GM13976 (cell line): Measurements from ENCODE around the gene JPH3.
"Not testable (repeated sequence)": the region's sequence is repeated elsewhere in the genome, so short reads cannot be mapped to it uniquely, and the experiment has no call there.

ENCODE experiments used
- DNase-seq: peaks from one replicate; pipeline ENCODE4 v3.0.0; 2012; ENCODE audit warnings: low spot score
- CTCF ChIP-seq: IDR thresholded peaks from 2 replicates; pipeline ENCODE4 v1.5.1; 2012; ENCODE audit warnings: borderline replicate concordance, mild to moderate bottlenecking; ENCODE audit not compliant: insufficient read depth; ENCODE audit errors: extremely low read depth, missing control alignments, control extremely low read depth
- in situ Hi-C: fragments of 300-500 bp; cut with MboI; formaldehyde crosslinking; loops from one replicate; pipeline ENCODE4 v1.12.0; 2022; ENCODE audit warnings: low sequenced_read_pairs, mixed read lengths, inconsistent platforms; ENCODE audit not compliant: unreplicated experiment

JPH3 gene

GRCh38 chr16:87724490-87725291, 122.4 kb downstream of the JPH3 start:
- TF ChIP-seq CTCF, result no peak
- in situ Hi-C loops, result no loop called here
- no peak for DNase-seq

GRCh38 chr16:87725596-87726235, 123.4 kb downstream of the JPH3 start:
- DNase-seq, result no peak
- no peak for TF ChIP-seq CTCF
- in situ Hi-C loops, result no loop called here

GRCh38 chr16:87726577-87726976, 124.3 kb downstream of the JPH3 start:
- DNase-seq, in situ Hi-C loops: not testable (repeated sequence)

GRCh38 chr16:87727346-87727745, 125.0 kb downstream of the JPH3 start:
- in situ Hi-C loops, result no loop called here
- no peak for TF ChIP-seq CTCF

GRCh38 chr16:87728026-87728425, 125.7 kb downstream of the JPH3 start:
- DNase-seq, result no peak
- TF ChIP-seq CTCF, result no peak
- in situ Hi-C loops, result no loop called here

More at GRCh38 chr16:87727346-87727745, 125.0 kb downstream of the JPH3 start:
- DNase-seq, result no peak

GRCh38 chr16:87729266-87729954, 127.1 kb downstream of the JPH3 start:
- TF ChIP-seq CTCF, result no peak
- DNase-seq, result no peak
- in situ Hi-C loops, result no loop called here

GRCh38 chr16:87731607-87732006, 129.3 kb downstream of the JPH3 start:
- no peak for DNase-seq
- in situ Hi-C loops, result no loop called here
- TF ChIP-seq CTCF, result no peak
